Erythroblast (primary cell): ENCODE measurements around the gene TMEM164.

ENCODE experiments used
- GATA1 ChIP-seq: IDR thresholded peaks from 2 replicates; pipeline ENCODE4 v1.6.1; 2011; ENCODE audit warnings: low read depth, mild to moderate bottlenecking, control low read depth, low read length, moderate library complexity
- POLR2A ChIP-seq: IDR thresholded peaks from 2 replicates; pipeline ENCODE4 v1.6.1; 2011; ENCODE audit warnings: mild to moderate bottlenecking, low read length

DNA sequence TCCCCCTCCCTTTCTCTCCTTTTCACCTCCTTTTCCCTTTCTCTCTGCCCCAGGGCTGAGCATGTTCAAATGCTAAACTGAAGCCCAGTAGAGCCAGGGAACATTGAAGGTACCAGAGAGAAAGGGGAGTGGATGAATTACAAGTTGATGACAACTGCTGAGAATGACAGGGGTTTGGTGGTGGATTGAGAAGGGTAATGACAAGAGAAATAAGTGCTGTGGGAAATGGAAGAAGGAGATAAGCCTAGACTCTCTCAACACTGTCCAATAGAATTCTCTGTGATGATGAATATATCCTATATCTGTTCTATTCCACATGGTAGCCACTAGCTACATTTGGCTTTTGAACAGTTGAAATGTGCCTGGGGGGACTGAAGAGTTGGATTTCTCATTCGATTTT lies 154.5 kb downstream of the TMEM164 start:
- TF ChIP-seq POLR2A: no peak
- TF ChIP-seq GATA1: no peak
